Measurements from ENCODE around the gene MEOX1.

MEOX1 gene

GRCh38 chr17:43599835-43600234 lies 61.9 kb downstream of the MEOX1 start:
- Histone ChIP-seq H3K4me3 (ENCODE audit: low read depth, low read length) (no peak overlapping the region), H3K27me3 (ENCODE audit: insufficient read depth, low read depth, severe bottlenecking) (no peaks in the 10 kb centered on the region), H3K36me3 (no peaks in the 10 kb centered on the region), H3K27ac (no peak overlapping the region), H3K9me3 (ENCODE audit: severe bottlenecking) (no peaks in the 10 kb centered on the region)
- TF ChIP-seq, protein P1, sequence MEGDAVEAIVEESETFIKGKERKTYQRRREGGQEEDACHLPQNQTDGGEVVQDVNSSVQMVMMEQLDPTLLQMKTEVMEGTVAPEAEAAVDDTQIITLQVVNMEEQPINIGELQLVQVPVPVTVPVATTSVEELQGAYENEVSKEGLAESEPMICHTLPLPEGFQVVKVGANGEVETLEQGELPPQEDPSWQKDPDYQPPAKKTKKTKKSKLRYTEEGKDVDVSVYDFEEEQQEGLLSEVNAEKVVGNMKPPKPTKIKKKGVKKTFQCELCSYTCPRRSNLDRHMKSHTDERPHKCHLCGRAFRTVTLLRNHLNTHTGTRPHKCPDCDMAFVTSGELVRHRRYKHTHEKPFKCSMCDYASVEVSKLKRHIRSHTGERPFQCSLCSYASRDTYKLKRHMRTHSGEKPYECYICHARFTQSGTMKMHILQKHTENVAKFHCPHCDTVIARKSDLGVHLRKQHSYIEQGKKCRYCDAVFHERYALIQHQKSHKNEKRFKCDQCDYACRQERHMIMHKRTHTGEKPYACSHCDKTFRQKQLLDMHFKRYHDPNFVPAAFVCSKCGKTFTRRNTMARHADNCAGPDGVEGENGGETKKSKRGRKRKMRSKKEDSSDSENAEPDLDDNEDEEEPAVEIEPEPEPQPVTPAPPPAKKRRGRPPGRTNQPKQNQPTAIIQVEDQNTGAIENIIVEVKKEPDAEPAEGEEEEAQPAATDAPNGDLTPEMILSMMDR (IDR thresholded peaks at IDR 0.05; ENCODE audit: low read depth, low read length): no peak
- no peak for DNase-seq

GRCh38 chr17:43599046-43599395 lies 62.7 kb downstream of the MEOX1 start:
- Histone ChIP-seq H3K9me3 (ENCODE audit: severe bottlenecking) (no peaks in the 10 kb centered on the region), H3K36me3 (no peaks in the 10 kb centered on the region), H3K27me3 (ENCODE audit: insufficient read depth, low read depth, severe bottlenecking) (no peaks in the 10 kb centered on the region), H3K4me3 (ENCODE audit: low read depth, low read length) (no peak overlapping the region), H3K27ac (peak overlapping the region; percentile 71)
- TF ChIP-seq, protein P1 (IDR thresholded peaks at IDR 0.05; ENCODE audit: low read depth, low read length): no peak
- peak; percentile 64 for DNase-seq

GRCh38 chr17:43598357-43599045 lies 63.2 kb downstream of the MEOX1 start:
- TF ChIP-seq, protein P1 (IDR thresholded peaks at IDR 0.05; ENCODE audit: low read depth, low read length): no peak

GRCh38 chr17:43597624-43598356 lies 63.9 kb downstream of the MEOX1 start:
- Histone ChIP-seq H3K27ac (peak overlapping the region; percentile 71), H3K27me3 (ENCODE audit: insufficient read depth, low read depth, severe bottlenecking) (no peaks in the 10 kb centered on the region), H3K9me3 (ENCODE audit: severe bottlenecking) (no peaks in the 10 kb centered on the region), H3K4me3 (ENCODE audit: low read depth, low read length) (peak overlapping the region; percentile 16), H3K36me3 (no peaks in the 10 kb centered on the region)
- DNase-seq: peak; percentile 84
- TF ChIP-seq, protein P1 (IDR thresholded peaks at IDR 0.05; ENCODE audit: low read depth, low read length): no peak

More at GRCh38 chr17:43598357-43599045, 63.2 kb downstream of the MEOX1 start:
- H3K27ac ChIP-seq: peak overlapping the region; percentile 71
- H3K9me3 ChIP-seq (ENCODE audit: severe bottlenecking): no peaks in the 10 kb centered on the region
- no peak overlapping the region for H3K4me3 ChIP-seq (ENCODE audit: low read depth, low read length)
- H3K36me3 ChIP-seq: no peaks in the 10 kb centered on the region
- DNase-seq: no peak
- H3K27me3 ChIP-seq (ENCODE audit: insufficient read depth, low read depth, severe bottlenecking): no peaks in the 10 kb centered on the region

DNA sequence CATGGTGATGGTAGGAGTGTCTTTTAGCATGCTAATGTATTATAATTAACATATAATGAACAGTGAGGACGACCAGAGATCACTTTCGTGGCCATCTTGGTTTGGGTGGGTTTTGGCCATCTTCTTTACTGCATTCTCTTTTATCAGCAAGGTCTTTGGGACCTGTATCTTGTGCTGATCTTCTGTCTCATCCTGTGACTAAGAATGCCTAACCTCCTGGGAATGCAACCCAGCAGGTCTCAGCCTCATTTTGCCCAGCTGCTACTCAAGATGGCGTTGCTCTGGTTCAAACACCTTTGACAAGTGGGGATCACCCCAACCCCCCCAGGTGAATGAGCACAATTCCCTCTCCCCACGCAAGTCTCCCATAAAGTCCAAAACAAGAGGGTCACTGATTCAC lies 66.3 kb downstream of the MEOX1 start:
- Histone ChIP-seq H3K27me3 (ENCODE audit: insufficient read depth, low read depth, severe bottlenecking) (no peaks in the 10 kb centered on the region), H3K9me3 (ENCODE audit: severe bottlenecking) (no peaks in the 10 kb centered on the region), H3K4me3 (ENCODE audit: low read depth, low read length) (no peak overlapping the region), H3K27ac (no peak overlapping the region), H3K36me3 (no peaks in the 10 kb centered on the region)
- DNase-seq: no peak
- TF ChIP-seq, protein P1 (IDR thresholded peaks at IDR 0.05; ENCODE audit: low read depth, low read length): no peak
